Panc1 (cell line): Measurements from ENCODE around the gene SH3D19. TPM values are rescaled to one million over a fixed set of nuclear protein-coding genes. Genes with fewer than 3 reads are reported as not detected.

ENCODE experiments used
- ATAC-seq: fragments of 200-7000 bp; cut with Tn5 transposase; 2 replicates; pipeline ENCODE4 v1.9.1; 2020; ENCODE audit warnings: mild to moderate bottlenecking, moderate library complexity
- BruUV-seq: library from RNA; stranded (reverse); fragments of 400-500 nt; replicated peaks from 2 replicates; lab custom pipeline; 2021; lab: Mats Ljungman, UMichigan
- CTCF ChIA-PET: fragments of 300-600 bp; sonication (Branson Sonifier 250); formaldehyde crosslinking; loops from one replicate; lab custom pipeline; 2022; ENCODE audit warnings: antibody characterized with exemption; lab: Charles Lee
- POLR2A ChIA-PET: fragments of 300-600 bp; sonication (Branson Sonifier 250); formaldehyde crosslinking; loops from one replicate; lab custom pipeline; 2022; ENCODE audit warnings: antibody characterized with exemption; lab: Charles Lee
- DNase-seq: peaks from one replicate; pipeline ENCODE4 v3.0.0-alpha.2; 2010; ENCODE audit warnings: low read depth, low spot score
- H3K27ac ChIP-seq: 2 replicates; pipeline ENCODE4 v1.5.1; 2011; ENCODE audit warnings: mild to moderate bottlenecking, low read length, inconsistent platforms
- H3K27me3 ChIP-seq: fragments of 200-500 bp; sonication (Bioruptor generic); 2 replicates; pipeline ENCODE4 v1.6.0; 2014; ENCODE audit warnings: low read length, inconsistent platforms; ENCODE audit not compliant: control insufficient read depth, insufficient read depth
- H3K36me3 ChIP-seq: fragments of 200-500 bp; sonication (Bioruptor generic); 2 replicates; pipeline ENCODE4 v1.5.1; 2014; ENCODE audit warnings: inconsistent platforms, mild to moderate bottlenecking, low read length, moderate library complexity; ENCODE audit not compliant: control insufficient read depth, insufficient read depth
- H3K4me1 ChIP-seq: 2 replicates; pipeline ENCODE4 v1.5.1; 2011; ENCODE audit warnings: inconsistent platforms, mild to moderate bottlenecking, low read length, moderate library complexity; ENCODE audit not compliant: control insufficient read depth, insufficient read depth
- H3K4me3 ChIP-seq, 2 experiments: 2 replicates each; pipeline ENCODE4 v1.5.1; 2011 to 2012; ENCODE audit warnings: low read depth in 2 of 2, low read length in 2 of 2, mild to moderate bottlenecking in 2 of 2, inconsistent platforms in 1 of 2, moderate library complexity in 1 of 2
- H3K9me3 ChIP-seq: fragments of 200-500 bp; sonication (Bioruptor generic); 2 replicates; pipeline ENCODE4 v1.5.1; 2014; ENCODE audit warnings: low read depth, mild to moderate bottlenecking, inconsistent platforms, low read length, moderate library complexity; ENCODE audit not compliant: control insufficient read depth, insufficient read depth
- CTCF ChIP-seq: fragments of 450-650 bp; IDR thresholded peaks from 2 replicates; pipeline ENCODE4 v1.5.1; 2017; ENCODE audit warnings: mild to moderate bottlenecking
- POLR2AphosphoS5 ChIP-seq: IDR thresholded peaks from 2 replicates; pipeline ENCODE4 v1.6.1; 2012; ENCODE audit warnings: mild to moderate bottlenecking, low read depth, low read length, moderate library complexity
- REST ChIP-seq, 2 experiments: IDR thresholded peaks; 2 replicates each; pipeline ENCODE4 v1.6.1; 2011 to 2012; ENCODE audit warnings: low read depth in 2 of 2, control low read depth in 1 of 2, low read length in 1 of 2, mild to moderate bottlenecking in 1 of 2, moderate library complexity in 1 of 2; ENCODE audit not compliant: insufficient read depth in 1 of 2
- SIN3A ChIP-seq: IDR thresholded peaks from 2 replicates; pipeline ENCODE4 v1.6.1; 2012; ENCODE audit warnings: low read depth, mild to moderate bottlenecking, low read length, moderate library complexity, borderline replicate concordance; ENCODE audit not compliant: insufficient read depth
- TCF7L2 ChIP-seq: IDR thresholded peaks from 2 replicates; pipeline ENCODE4 v1.6.1; 2011; ENCODE audit warnings: mild to moderate bottlenecking, low read depth, low read length, inconsistent platforms
- in situ Hi-C: cut with HindIII; loops from 2 replicates; pipeline ENCODE4 v1.10.0; 2016; ENCODE audit warnings: low sequenced_read_pairs, low pct_unique_long_range_greater_than_20kb
- intact Hi-C: fragments of 100-400 bp; cut with micrococcal nuclease; formaldehyde crosslinking; loops from one replicate; pipeline ENCODE4 v1.10.0; 2022; ENCODE audit not compliant: unreplicated experiment
- total RNA-seq: library from RNA; stranded (reverse); gene quantifications from one replicate; pipeline ENCODE4 v1.2.1, GENCODE V29; 2021; ENCODE audit not compliant: unreplicated experiment

The SH3D19 gene
- total RNA-seq, 1 experiment from 2014 or later = 19.8 TPM

GRCh38 chr4:151153585-151153984 is 171.8 kb downstream of the SH3D19 start:
- BruUV-seq = no TSS peak
- no peaks in the 10 kb centered on the region for H3K4me1 ChIP-seq
- no peak for ATAC-seq
- H3K27me3 ChIP-seq = no peaks in the 10 kb centered on the region
- ChIA-PET CTCF (no interaction called here), POLR2A (no interaction called here)
- intact Hi-C loops (no loop called here), in situ Hi-C loops (no loop called here)
- no peak overlapping the region for H3K27ac ChIP-seq
- no peaks in the 10 kb centered on the region for H3K36me3 ChIP-seq
- TF ChIP-seq SIN3A (no peak), CTCF (no peak), TCF7L2 (no peak), REST (IDR thresholded peaks at IDR 0.05; ENCODE audit: insufficient read depth in 1 of 2, low read depth in 2 of 2, low read length in 1 of 2) (no peak), POLR2AphosphoS5 (no peak)
- no peak for DNase-seq
- no peaks in the 10 kb centered on the region for H3K9me3 ChIP-seq
- no peak overlapping the region for H3K4me3 ChIP-seq

DNA sequence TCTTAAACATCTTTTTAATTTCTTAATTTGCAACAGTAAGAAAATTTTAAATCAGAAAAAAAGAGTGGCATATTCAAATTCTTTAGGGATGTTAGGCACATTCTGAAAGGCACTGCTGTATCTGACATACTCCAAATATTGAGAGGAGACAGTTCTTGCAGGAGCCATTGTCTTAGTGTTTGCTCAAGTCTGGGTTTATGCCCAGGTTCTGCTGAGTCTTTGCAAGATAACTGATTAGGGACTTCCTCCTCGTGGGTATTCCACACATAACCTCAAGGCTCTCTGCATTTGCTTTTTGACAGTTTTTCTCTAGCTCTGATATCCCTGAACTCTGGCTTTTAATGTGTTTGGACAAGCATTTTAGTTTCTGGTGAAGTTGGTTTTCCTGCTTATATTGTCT is 173.4 kb downstream of the SH3D19 start:
- Histone ChIP-seq H3K36me3 (no peaks in the 10 kb centered on the region; the same call in 1 of the 2 replicates), H3K27me3 (no peaks in the 10 kb centered on the region), H3K4me3 (no peak overlapping the region), H3K9me3 (no peaks in the 10 kb centered on the region), H3K27ac (no peak overlapping the region), H3K4me1 (no peaks in the 10 kb centered on the region)
- no peak for ATAC-seq
- in situ Hi-C loops (no loop called here), intact Hi-C loops (no loop called here)
- no peak for DNase-seq
- ChIA-PET CTCF (no interaction called here), POLR2A (no interaction called here)
- no peak for TF ChIP-seq REST (IDR thresholded peaks at IDR 0.05; ENCODE audit: insufficient read depth in 1 of 2, low read depth in 2 of 2, low read length in 1 of 2)
- no peak for TF ChIP-seq CTCF
- no peak for TF ChIP-seq TCF7L2
- TF ChIP-seq SIN3A = no peak
- TF ChIP-seq POLR2AphosphoS5 = no peak
- BruUV-seq = no TSS peak
